Liver (tissue), 3 donors: ENCODE results near the gene AKNA.

Experiments
- CTCF ChIP-seq: fragments of 150-350 bp; IDR thresholded peaks from 2 replicates; pipeline ENCODE4 v1.5.1; 2017; ENCODE audit warnings: improper control_type of control experiment, low read depth, low read length; ENCODE audit not compliant: missing input control
- EGR1 ChIP-seq, 2 donors: IDR thresholded peaks; 2 replicates each; pipeline ENCODE4 v1.6.1; 2016 to 2018; ENCODE audit warnings: antibody characterized with exemption in 2 of 2, low read depth in 2 of 2
- HNF4G ChIP-seq: IDR thresholded peaks from 2 replicates; pipeline ENCODE4 v1.6.1; 2016; ENCODE audit warnings: antibody characterized with exemption
- RAD21 ChIP-seq, 2 donors: IDR thresholded peaks; 2 replicates each; pipeline ENCODE4 v1.6.1; 2016; ENCODE audit warnings: antibody characterized with exemption in 2 of 2, mild to moderate bottlenecking in 2 of 2
- RXRA ChIP-seq, 2 donors: IDR thresholded peaks; 2 replicates each; pipeline ENCODE4 v1.6.1; 2017 to 2018; ENCODE audit warnings: antibody characterized with exemption in 2 of 2, mild to moderate bottlenecking in 1 of 2
- SP1 ChIP-seq: IDR thresholded peaks from 2 replicates; pipeline ENCODE4 v1.6.1; 2018; ENCODE audit warnings: antibody characterized with exemption, mild to moderate bottlenecking
- YY1 ChIP-seq: IDR thresholded peaks from 2 replicates; pipeline ENCODE4 v1.6.1; 2016; ENCODE audit warnings: antibody characterized with exemption, mild to moderate bottlenecking
- TF ChIP-seq, protein P1 (sequence below): IDR thresholded peaks from 2 replicates; pipeline ENCODE4 v1.6.1; 2016; ENCODE audit warnings: antibody characterized with exemption, mild to moderate bottlenecking
- donor health status: healthy.
- donor health status: healthy.

GRCh38 chr9:114388764-114389375, 1.1 kb upstream of the AKNA start:
- TF ChIP-seq YY1 (no peak), CTCF (no peak), EGR1 (IDR thresholded peaks at IDR 0.05; ENCODE audit: low read depth in 2 of 2) (no peak), RAD21 (IDR thresholded peaks at IDR 0.05) (no peak), HNF4G (no peak), SP1 (no peak), RXRA (IDR thresholded peaks at IDR 0.05) (no peak)
- TF ChIP-seq, protein P1, sequence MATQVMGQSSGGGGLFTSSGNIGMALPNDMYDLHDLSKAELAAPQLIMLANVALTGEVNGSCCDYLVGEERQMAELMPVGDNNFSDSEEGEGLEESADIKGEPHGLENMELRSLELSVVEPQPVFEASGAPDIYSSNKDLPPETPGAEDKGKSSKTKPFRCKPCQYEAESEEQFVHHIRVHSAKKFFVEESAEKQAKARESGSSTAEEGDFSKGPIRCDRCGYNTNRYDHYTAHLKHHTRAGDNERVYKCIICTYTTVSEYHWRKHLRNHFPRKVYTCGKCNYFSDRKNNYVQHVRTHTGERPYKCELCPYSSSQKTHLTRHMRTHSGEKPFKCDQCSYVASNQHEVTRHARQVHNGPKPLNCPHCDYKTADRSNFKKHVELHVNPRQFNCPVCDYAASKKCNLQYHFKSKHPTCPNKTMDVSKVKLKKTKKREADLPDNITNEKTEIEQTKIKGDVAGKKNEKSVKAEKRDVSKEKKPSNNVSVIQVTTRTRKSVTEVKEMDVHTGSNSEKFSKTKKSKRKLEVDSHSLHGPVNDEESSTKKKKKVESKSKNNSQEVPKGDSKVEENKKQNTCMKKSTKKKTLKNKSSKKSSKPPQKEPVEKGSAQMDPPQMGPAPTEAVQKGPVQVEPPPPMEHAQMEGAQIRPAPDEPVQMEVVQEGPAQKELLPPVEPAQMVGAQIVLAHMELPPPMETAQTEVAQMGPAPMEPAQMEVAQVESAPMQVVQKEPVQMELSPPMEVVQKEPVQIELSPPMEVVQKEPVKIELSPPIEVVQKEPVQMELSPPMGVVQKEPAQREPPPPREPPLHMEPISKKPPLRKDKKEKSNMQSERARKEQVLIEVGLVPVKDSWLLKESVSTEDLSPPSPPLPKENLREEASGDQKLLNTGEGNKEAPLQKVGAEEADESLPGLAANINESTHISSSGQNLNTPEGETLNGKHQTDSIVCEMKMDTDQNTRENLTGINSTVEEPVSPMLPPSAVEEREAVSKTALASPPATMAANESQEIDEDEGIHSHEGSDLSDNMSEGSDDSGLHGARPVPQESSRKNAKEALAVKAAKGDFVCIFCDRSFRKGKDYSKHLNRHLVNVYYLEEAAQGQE: no peak
